SKM-1 treated with dmso at 0.1 percent for 144 hours (cell line): ENCODE measurements around the gene SOX13.

Source experiments
- DNase-seq: peaks from one replicate; lab custom pipeline; 2025; ENCODE audit not compliant: unreplicated experiment; lab: John Stamatoyannopoulos, UW

SOX13 gene

DNA sequence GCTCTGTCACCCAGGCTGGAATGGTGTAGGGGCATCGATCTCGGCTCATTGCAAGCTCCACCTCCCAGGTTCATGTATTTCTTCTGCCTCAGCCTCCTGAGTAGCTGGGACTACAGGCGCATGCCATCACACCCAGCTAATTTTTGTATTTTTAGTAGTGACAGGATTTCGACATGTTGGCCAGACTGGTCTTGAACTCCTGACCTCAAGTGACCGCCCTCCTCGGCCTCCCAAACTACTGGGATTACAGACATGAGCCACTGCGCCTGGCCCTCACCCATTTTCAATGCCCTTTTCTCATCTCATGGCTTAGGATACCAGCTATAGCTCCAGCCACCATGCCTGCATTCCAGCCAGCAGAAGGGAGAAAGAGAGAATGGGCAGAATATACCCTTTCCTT lies 12.9 kb upstream of the SOX13 start:
- DNase-seq: no peak

DNA sequence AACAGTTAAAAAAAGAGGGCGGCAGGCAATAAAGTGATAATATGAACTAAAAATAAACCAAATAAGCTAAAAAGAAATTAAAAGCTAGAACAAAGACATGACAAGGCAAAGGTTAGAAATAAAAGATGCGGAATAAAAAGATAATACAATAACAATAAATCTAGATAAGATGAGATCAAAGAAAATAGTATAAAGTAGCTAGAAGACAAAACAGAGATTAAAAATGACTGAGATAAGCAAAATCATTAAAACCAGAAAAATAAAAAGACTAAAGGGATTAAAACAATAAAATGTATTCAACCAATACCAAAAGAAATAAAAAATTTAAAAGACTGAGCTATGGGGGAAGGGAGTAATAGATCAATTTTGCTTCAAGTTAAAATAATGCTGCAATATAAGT lies 10.8 kb upstream of the SOX13 start:
- DNase-seq: no peak

DNA sequence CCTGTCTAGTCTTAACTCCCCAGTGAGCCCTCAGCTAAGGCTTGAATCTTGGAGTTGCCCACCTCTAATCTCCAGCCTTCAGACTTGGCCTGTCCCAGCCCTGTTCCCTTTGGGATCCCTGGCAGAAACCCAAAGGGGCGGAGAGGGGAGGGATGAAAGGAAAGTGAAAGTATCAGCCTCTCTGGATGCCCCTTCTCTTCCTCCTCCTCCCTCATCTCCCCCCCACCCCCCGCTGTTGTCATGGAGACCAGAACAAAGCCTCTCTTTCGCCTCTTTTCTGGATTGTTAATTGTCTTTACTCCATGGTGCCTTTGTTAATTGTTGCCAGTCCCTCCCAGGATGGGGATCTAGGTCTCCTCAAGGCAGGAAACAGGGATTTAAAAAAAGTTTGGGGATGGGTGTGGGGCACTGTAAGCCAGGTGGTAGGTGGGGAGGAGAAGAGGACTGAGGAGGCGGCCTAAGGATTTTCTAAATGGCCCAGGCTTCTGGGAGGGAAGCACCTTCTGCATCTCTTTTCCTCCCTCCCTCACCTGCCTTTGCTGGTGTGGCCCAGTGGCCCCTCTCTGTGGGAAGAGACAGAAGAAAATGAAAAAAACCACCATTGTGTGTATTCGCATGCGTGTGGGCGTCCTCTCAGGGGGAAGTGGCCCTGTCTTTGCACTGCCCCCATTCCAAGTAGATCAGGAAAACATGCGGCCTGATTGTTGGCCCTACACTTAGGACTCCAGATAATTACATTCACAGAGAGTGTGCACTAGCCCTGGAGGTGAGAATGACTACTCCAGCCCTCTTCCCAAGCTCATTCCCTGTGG lies 7.5 kb upstream of the SOX13 start:
- DNase-seq: no peak

DNA sequence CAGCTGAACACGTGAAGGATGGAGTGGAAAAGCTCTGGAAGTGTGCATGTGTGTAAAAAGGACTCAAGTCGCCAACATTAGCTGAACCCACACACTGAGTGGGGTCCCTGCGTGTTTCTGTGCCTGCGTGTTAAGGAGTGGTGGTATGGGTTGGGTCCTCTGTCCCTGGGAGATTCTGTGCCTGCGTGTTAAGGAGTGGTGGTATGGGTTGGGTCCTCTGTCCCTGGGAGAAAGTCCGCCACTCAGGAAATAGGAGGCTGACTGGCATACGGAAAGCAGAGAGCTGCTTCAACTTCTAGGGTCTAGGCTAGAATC lies 7.0 kb upstream of the SOX13 start:
- DNase-seq: no peak

DNA sequence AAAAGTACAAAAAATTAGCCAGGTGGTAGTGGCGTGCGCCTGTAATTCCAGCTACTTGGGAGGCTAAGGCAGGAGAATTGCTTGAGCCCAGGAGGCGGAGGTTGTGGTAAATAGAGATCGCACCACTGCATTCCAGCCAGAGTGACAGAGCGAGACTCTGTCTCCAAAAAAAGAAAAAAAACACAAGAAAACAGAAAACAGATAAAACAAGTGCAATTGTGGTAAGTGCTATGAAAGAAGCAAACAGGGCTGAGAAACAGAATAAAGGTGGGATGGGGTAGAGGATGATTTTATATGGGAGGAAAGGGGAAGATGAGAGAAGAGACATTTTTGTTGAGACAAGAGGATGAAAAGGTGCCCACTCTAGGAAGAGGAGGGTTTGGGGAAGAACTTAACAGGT lies 5.0 kb upstream of the SOX13 start:
- no peak for DNase-seq

DNA sequence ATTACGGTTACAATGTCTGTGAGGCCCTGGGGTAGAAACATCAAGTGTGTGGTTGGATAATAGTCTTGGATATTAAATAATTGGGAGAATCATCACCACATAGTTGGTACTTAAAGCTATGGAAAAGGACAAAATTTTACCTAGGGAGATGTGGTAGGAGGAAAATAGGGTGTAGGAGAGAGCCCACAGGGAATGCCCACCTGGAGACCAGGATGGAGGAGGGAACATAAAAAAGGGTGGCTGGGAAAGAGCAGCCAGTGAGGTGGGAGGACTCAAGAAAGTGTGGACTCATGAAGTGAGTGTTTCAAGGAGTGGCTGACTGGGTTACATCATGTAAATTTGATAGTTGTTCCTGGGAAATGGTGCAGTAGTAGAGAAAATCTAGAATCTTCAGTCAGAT lies 3.0 kb upstream of the SOX13 start:
- DNase-seq: no peak

DNA sequence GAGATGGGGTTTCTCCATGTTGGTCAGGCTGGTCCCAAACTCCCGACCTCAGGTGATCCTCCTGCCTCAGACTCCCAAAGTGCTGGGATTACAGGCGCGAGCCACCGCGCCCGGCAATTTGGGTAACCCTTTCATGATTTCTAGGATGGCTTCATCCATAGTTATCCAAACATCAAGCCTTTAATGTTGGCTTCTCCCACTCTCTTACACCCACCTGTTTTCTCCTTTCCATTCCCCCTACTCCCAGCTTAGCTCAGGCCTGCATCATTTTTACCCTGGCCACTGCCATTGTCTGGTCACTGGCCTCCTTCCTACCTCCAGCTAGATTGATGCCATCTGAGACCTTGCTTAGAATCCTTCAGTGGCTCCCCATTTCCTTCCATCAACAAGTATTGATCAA lies 2.0 kb upstream of the SOX13 start:
- no peak for DNase-seq

DNA sequence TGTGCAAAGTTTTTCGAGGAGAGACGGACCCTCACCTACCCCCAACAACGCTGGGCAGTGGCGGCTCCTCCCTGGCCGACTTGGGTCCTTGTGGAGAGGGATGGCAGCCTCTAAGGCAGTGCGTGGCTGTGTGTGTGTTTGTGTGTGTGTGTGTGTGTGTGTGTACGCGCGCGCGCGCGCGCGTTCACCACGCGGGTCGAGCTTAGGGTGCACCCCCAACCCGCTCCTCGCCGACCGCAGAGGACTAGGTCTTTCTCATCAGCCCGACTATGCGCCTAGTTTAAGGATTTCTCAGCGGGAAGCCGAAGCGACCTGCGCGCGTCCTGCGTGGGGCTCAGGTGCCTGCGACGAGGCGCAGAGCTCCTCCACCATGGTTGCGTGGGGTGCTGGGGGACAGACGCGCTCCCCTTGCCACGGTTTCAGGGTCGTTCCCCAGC lies 940 bp downstream of the SOX13 start:
- no peak for DNase-seq

DNA sequence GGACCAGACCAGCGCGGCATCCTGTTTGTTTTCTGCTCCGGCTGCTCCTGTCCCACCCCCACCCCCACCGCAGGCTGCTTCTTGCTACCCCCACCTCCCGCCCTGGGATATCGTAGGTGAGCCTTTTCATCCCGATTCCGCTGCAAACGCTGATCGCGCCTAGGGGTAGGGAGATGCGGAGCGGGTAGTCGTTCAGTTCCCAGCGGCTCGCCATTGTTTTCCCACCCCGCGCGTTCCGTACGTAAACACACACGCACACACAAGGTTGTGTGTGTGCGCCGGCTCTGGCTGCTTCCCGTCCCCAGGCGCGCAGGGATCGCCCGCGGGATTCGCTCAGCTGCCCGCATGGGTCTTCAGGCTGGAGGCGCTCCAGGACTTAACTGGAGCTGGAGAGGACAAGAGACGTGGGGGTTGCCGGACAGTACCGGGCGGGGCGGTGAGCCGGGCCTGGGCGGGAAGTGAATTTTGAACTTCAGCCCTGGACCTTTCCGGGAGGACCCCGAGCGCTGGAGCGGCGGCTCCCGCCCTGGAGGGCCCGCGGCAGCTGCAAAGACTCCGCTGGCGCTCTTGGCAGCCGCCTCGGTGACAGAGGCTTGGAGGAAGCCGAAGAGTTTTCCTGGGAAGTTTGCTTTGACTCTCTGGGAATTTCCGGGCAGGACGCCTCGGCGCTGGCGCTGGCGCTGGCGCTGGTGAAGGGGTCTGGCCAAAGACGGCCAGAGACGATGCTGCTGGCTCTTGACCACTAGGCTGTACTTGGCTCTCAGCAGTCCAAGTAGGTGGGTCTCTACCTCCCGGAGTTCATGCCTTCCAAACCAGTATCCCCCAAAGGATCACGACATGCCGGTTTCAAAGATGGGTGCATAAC lies 1.6 kb downstream of the SOX13 start:
- no peak for DNase-seq

DNA sequence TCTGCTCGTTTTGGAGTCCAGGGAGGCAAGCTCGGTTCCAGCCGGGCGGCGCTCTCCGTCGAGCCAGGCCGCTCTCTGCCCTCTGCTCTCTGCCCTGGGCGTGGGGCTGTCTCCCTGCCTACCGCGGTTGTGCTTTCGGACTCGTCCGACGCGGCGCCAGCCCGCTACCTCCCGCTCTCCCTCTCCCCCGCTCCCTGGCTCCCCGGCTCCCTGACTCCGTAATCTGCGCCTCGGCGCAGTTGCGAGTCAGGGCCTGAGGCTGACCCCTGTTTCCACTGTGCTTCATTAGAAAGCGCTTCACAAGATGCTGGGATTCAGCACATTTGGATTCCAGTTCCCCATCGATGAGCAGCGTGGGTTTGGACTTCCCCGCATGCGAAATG lies 2.2 kb downstream of the SOX13 start:
- no peak for DNase-seq

DNA sequence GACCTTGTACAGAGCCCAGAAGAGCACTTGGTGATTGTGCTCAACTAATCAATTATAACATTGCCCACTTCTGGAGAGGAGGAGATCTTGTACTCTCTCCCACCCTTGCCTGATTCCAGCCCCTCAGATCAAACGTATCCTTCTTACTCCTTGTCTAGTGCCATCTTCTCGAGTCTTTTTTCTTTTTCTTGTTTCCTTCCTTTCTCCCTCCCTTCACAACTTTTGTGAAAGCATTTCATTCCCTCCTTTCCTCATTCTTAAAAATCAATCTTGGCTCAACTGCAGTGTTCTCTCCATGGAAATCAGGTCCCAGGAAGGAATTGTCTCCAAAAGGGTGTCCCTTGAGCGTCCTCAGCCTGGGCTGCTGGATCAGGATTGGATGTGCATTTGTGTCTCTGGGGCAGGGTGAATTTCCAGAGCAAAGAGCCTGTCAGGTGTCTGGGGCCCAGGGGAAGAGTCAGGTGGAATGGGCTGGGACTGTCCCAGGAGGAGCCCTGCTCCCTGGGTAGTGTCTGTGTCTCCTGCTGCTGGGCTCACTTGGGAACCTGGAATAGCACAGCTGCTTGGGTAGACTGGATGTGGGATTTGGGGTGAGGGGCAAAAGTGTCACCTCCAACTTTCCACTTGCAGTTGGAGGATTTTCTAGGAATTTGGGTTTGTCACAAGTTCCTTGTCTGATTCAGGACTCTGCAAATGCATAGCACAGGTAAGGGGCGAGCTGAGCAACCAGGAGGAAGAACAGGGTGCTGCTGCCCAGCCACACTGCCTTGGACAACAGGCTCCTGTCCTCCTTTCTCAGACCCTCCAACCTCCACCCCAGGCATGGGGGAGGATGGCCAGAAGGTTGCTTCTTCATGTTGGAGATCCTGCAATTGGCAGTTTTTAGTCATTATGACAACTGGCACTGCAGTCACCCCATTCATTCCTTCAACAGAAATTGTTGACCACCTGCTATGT lies 3.3 kb downstream of the SOX13 start:
- DNase-seq: no peak

DNA sequence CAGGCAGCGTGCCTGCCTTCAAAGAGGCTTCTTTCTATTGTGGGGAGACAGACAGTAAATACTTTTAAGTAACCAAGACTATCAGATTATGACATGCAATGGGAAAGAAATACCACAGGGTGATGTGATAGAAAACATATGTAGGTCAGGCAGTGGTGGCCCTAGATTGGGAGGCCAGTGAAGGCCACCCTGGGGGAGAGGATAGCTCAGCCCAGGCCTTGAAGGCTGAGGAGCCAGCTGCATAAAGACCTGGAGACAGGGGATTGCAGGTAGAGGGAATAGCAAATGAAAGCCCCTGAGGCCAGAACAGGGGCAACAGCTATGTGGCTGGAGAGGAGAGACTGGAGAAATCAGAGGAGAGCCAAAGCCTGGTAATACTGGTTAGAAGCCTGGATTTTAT lies 4.0 kb downstream of the SOX13 start:
- no peak for DNase-seq

DNA sequence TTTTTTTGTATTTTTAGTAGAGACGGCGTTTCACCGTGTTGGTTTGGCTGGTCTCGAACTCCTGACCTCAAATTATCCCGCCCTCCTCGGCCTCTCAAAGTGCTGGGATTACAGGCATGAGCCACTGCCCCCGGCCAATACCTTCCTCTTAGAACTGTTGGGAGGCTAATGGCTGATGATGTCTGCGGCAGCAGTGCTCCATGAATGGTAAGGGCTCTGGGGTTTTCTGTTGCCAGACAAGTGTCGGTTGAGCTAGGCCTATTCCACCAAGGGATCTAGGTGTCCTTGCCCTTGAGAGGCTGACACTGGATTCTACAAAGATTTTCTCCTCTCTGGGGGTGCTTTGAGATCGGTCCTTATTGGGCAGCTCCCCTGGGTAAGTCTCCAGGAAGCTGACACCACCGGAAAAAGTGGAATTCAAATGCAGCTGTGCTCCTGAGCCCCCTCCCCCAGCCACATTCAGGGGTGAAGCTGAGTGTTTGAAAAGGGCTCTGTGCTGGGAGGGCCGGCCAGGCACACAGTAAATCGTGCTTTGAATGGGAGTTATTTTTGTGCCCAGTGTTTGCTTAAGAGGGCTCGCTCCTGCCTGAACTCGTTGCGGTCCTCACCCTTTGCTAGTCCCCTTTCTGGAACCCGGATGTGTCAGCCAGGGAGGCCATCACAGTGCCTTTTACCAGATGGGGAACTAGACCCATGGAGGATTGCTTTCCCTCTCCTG lies 5.2 kb downstream of the SOX13 start:
- peak; percentile 50 for DNase-seq

DNA sequence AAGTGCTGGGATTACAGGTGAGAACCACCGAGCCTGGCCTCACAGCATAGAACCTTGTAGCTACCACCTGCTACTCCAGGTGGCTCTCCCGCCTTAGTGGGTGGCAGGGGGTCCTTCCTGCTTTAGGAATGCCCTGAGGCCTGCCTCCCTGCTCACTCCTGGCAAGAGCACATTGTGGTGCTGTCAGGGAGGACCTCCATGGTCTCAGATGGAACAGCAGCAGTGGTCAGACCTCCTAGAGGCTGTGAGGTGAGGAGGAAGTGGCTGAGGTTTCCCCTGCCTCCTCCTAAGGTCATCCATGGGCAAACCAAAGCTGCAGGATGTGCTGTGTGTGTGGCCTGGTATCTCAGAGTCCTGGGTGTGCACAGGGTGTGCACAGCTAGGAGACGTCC lies 6.7 kb downstream of the SOX13 start:
- peak; percentile 26 for DNase-seq

DNA sequence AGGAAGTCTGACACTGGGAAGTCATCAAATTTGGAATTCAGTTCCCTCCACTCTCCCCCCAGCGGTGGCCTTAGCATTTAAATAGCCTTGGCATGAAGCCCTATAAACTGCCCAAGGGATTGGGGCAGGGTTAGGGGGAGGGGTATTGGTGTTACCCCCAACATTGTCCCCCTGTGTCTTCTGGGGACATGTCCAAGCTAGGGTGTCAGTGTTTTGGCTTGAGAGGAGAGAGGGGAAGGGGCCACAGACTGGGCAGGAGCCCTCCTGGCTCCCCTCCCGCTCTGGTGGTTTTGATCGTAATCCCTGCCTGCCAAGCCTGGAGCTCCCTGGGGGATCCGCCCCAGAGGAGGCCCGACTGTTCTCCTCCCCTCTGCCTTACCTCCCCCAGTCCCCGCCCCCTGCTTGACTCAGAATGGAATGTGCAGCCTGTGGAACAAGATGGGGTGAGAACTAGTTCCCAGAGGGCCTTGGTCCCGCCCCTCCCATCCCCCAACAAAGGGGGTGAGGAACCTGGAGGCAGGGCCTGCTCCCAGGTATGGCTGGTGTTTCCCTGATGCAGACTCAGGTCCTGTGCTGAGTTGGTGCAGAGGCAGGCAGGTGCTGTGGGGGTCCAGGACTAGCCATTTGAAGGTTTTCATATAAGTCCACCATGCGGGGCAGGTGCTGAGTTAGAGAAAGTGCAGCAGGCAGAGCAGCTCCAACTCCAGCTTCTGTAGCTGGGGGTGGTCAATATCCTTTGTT lies 7.4 kb downstream of the SOX13 start:
- DNase-seq: no peak

DNA sequence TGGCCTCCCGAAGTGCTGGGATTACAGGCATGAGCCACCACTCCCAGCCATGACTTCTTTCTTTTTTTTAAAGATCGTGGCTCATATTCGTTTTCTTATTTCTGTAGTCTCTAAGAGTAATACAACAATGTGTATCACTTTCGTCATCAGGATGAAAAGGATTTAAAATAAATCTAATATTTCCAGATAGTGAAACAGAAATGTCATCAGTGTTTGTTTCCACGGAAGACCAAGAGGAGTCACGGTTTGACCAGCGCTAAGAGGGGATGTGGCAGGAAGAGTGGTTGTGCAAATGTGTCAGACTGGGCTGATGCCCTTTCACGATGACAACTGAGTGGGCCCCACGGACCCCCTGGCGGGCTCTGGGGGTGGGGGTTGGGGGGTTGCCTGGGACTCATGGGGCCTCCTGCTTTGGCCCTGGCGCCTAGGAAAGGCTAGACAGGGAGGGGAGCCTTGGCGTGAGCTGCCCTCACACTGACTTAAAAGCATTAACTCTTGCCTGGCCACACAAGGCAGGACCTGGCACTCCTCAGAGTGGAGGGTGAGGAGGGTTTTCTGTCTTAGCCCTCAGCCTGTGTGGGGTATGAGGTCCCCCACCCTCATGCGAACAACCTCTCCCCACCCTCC lies 8.4 kb downstream of the SOX13 start:
- DNase-seq: no peak

DNA sequence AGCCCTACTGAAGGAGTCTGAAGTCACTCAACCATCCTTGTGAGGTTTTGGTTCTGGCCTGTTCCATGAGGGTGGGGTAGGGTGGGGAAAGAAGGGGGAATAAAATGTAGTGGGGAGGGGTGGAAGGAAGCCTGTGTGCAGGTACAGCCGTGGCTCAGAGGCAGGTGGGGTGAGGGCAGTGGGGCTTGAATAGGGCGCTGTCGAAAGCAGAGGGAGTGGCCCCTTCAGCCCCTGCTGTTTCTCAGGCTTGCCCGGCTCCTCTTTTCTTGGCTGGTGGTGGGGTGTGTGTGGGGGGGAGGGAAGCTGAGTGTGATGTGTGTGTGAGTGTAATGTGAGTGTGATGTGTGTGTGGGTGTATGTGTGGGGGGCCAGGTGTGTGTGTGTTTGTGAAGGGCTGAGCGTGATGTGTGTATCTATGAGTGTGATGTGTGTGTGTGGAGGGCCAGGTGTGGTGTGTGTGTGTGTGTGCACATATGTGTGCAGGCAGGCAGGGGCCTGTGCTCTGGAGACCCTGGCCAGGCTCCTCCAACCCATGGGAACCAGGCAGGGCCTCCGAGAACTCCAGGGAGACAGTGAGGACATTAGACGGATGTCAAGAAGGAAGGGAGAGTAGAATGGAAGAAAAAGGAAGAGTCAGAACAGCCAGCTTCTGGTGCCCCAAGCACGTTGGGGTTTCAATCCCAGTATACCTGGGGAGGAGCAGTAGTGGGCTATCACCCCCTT lies 9.0 kb downstream of the SOX13 start:
- no peak for DNase-seq

DNA sequence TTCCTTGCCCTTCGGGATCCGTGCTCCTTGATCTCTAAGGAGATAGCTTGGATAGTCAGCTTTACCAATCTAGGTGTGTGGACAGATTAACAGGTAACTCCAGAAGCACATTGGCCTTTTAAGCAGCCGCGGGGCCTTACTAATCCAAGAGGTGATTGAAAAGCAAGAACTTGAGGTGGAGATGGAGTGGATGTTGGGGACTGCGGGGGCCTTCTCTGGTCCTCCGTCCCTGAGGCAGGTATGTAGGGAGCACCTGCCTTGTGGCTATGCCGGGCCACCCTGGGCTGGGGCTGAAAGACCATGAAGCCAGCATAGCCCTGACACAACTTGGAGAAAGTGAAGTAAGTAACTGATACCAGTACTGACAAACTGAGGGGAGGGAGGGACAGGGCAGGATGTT lies 10.6 kb downstream of the SOX13 start:
- DNase-seq: no peak

DNA sequence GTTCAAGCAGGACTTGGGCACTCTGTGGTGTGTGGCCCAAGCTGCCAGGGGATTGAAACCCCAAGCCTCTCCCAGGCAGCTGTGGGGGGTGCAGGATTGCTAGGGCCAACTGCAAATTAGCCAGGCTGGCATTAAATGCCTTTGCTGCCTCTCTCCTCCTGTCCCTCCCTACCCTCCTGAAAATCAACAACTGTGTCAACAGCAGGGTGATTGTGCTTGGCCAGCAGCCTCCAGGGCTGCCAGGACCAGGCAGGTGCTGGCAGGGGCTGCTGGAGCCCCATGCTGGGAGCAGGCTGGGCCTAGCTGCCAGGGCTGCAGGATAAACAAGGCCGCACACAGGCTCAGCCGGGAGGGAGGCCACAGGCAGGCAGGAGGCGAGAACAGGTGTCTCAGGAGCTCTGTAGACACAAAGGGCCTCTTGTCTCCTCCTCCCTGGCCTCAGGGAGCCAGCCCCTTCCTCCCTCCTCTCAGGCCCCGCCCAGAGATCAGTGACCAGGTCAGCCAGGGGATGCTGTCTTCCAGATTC lies 11.4 kb downstream of the SOX13 start:
- DNase-seq: no peak
